Hepatocyte (in vitro differentiated cells): Measurements from ENCODE around the gene PABPC1L. TPM values are rescaled to one million over a fixed set of nuclear protein-coding genes. Genes with fewer than 3 reads are reported as not detected.

ENCODE experiments used
- DNase-seq: peaks from one replicate; pipeline ENCODE4 v3.0.0-alpha.2; 2016; ENCODE audit warnings: low spot score
- H2AFZ ChIP-seq: fragments of 200-600 bp; sonication (generic); 2 replicates; pipeline ENCODE4 v1.6.0; 2016; ENCODE audit warnings: antibody characterized with exemption, mild to moderate bottlenecking
- H3K27ac ChIP-seq: fragments of 200-600 bp; sonication (generic); 2 replicates; pipeline ENCODE4 v1.5.1; 2016; ENCODE audit warnings: mild to moderate bottlenecking
- H3K27me3 ChIP-seq: fragments of 200-600 bp; sonication (generic); 2 replicates; pipeline ENCODE4 v1.6.1; 2016
- H3K36me3 ChIP-seq: fragments of 200-600 bp; sonication (generic); replicated peaks from 2 replicates; pipeline ENCODE4 v1.5.1; 2016; ENCODE audit warnings: low read depth; ENCODE audit not compliant: insufficient read depth
- H3K4me1 ChIP-seq: fragments of 200-600 bp; sonication (generic); 2 replicates; pipeline ENCODE4 v1.5.1; 2016; ENCODE audit warnings: mild to moderate bottlenecking, moderate library complexity; ENCODE audit not compliant: insufficient read depth
- H3K4me2 ChIP-seq: fragments of 200-600 bp; sonication (generic); 2 replicates; pipeline ENCODE4 v1.6.0; 2016
- H3K4me3 ChIP-seq: fragments of 200-600 bp; sonication (generic); 2 replicates; pipeline ENCODE4 v1.5.1; 2016; ENCODE audit warnings: mild to moderate bottlenecking
- H3K79me2 ChIP-seq: fragments of 200-600 bp; sonication (generic); 2 replicates; pipeline ENCODE4 v1.6.0; 2017; ENCODE audit warnings: mild to moderate bottlenecking
- H3K9me2 ChIP-seq: fragments of 200-600 bp; sonication (generic); replicated peaks from 2 replicates; pipeline ENCODE4 v1.6.0; 2017; ENCODE audit warnings: mild to moderate bottlenecking; ENCODE audit not compliant: insufficient read depth
- H3K9me3 ChIP-seq: fragments of 200-600 bp; sonication (generic); 2 replicates; pipeline ENCODE4 v1.5.1; 2016; ENCODE audit warnings: low read depth, mild to moderate bottlenecking
- H4K20me1 ChIP-seq: fragments of 200-600 bp; sonication (generic); 2 replicates; pipeline ENCODE4 v1.6.0; 2016; ENCODE audit warnings: mild to moderate bottlenecking; ENCODE audit not compliant: insufficient read depth, poor library complexity, severe bottlenecking
- EZH2 ChIP-seq: fragments of 200-600 bp; sonication (generic); IDR thresholded peaks from 2 replicates; pipeline ENCODE4 v1.6.1; 2016; ENCODE audit warnings: antibody characterized with exemption, mild to moderate bottlenecking, borderline replicate concordance
- EZH2phosphoT487 ChIP-seq: fragments of 200-600 bp; sonication (generic); IDR thresholded peaks from one replicate; pipeline ENCODE4 v1.6.1; 2018; ENCODE audit warnings: antibody characterized with exemption, mild to moderate bottlenecking, low read depth, moderate library complexity; ENCODE audit not compliant: unreplicated experiment, severe bottlenecking
- WGBS: methylation state at CpG from one replicate; pipeline ENCODE4 v1.1.6; 2016; ENCODE audit warnings: low lambda C conversion rate; ENCODE audit errors: missing lambda C conversion rate; 5-methylcytosine and 5-hydroxymethylcytosine counted together
- polyA plus RNA-seq: library from polyadenylated mRNA; unstranded; fragments of >200 nt; fragmentation: Nextera tagmentation; extraction: Ambion mirVana; gene quantifications from 2 replicates; pipeline ENCODE4 v1.2.1, GENCODE V29; 2016
- total RNA-seq: library from RNA; depleted of rRNA; stranded (reverse); fragments of >200 nt; gene quantifications from 2 replicates; pipeline ENCODE4 v1.2.3, GENCODE V29; 2014
- TF ChIP-seq, protein P1 (sequence below): fragments of 200-600 bp; sonication (generic); IDR thresholded peaks from 2 replicates; pipeline ENCODE4 v1.5.1; 2016; ENCODE audit warnings: antibody characterized with exemption, mild to moderate bottlenecking; ENCODE audit not compliant: poor library complexity

The PABPC1L gene
- total and polyA plus RNA-seq, 2 experiments from 2014 or later = 15.6 to 23.5 TPM

DNA sequence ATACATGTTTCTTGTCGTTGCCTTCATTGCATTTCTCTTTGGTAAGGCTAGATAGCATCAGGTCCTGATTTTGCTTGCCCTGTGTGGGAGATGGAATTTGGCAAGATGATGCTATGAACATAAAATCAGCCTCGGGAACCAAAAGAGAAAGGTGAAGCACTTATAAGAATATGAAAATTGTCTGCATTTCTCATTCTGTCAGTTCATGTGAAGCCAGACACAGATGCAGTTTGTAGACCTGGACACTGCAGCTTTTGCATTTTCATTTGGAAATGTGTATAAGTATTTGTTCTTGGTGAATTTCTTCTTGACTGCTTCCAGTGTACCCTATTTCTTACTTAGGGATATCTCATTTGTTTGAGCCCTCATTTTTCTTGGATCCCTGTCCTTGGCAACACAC is 23.0 kb upstream of the PABPC1L start:
- Histone ChIP-seq H3K9me3 (no peaks in the 10 kb centered on the region), H3K4me2 (peak overlapping the region; percentile 85), H2AFZ (no peak overlapping the region), H3K9me2 (no peaks in the 10 kb centered on the region), H3K79me2 (peaks cover 62% of the 10 kb centered on the region), H3K36me3 (no peaks in the 10 kb centered on the region), H3K27ac (peak overlapping the region; percentile 94), H3K4me1 (peaks cover 13% of the 10 kb centered on the region), H4K20me1 (peaks cover 56% of the 10 kb centered on the region), H3K4me3 (peak overlapping the region; percentile 61), H3K27me3 (no peaks in the 10 kb centered on the region)
- no peak for DNase-seq
- TF ChIP-seq EZH2 (no peak), EZH2phosphoT487 (no peak)
- TF ChIP-seq, protein P1, sequence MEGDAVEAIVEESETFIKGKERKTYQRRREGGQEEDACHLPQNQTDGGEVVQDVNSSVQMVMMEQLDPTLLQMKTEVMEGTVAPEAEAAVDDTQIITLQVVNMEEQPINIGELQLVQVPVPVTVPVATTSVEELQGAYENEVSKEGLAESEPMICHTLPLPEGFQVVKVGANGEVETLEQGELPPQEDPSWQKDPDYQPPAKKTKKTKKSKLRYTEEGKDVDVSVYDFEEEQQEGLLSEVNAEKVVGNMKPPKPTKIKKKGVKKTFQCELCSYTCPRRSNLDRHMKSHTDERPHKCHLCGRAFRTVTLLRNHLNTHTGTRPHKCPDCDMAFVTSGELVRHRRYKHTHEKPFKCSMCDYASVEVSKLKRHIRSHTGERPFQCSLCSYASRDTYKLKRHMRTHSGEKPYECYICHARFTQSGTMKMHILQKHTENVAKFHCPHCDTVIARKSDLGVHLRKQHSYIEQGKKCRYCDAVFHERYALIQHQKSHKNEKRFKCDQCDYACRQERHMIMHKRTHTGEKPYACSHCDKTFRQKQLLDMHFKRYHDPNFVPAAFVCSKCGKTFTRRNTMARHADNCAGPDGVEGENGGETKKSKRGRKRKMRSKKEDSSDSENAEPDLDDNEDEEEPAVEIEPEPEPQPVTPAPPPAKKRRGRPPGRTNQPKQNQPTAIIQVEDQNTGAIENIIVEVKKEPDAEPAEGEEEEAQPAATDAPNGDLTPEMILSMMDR = no peak
- WGBS = 15% methylated on average over 2 of the region's 2 CpGs

DNA sequence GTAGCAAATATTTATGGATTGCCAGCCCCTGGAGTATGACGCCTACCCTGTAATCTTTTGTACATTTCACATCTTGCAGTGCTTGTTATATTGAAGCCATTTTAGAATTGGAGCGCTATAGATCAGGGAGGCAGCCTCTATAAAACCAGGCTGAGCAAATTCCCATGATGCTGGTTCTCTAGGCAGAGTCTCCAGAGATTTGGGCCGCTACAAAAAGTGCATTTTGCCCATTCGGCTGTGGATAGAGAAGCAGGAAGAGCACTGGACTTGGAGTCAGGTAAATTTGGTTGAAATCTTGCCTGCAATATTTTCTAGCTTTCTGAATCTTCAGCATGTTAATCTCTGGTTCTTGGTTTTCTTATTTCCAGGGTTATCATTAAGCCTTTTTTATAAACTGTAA is 22.4 kb upstream of the PABPC1L start:
- peak overlapping the region; percentile 61 for H3K4me3 ChIP-seq
- no peak for DNase-seq
- no peak overlapping the region for H2AFZ ChIP-seq
- H3K27me3 ChIP-seq = no peaks in the 10 kb centered on the region
- 76% methylated on average over 4 of the region's 4 CpGs for WGBS
- H3K4me2 ChIP-seq = peak overlapping the region; percentile 85
- H3K36me3 ChIP-seq = no peaks in the 10 kb centered on the region
- H4K20me1 ChIP-seq = peaks cover 62% of the 10 kb centered on the region
- no peaks in the 10 kb centered on the region for H3K9me2 ChIP-seq
- no peaks in the 10 kb centered on the region for H3K9me3 ChIP-seq
- no peak overlapping the region for H3K27ac ChIP-seq
- H3K4me1 ChIP-seq = peaks cover 13% of the 10 kb centered on the region
- TF ChIP-seq, protein P1 = no peak
- TF ChIP-seq EZH2 = no peak
- no peak for TF ChIP-seq EZH2phosphoT487
- peaks cover 68% of the 10 kb centered on the region for H3K79me2 ChIP-seq

DNA sequence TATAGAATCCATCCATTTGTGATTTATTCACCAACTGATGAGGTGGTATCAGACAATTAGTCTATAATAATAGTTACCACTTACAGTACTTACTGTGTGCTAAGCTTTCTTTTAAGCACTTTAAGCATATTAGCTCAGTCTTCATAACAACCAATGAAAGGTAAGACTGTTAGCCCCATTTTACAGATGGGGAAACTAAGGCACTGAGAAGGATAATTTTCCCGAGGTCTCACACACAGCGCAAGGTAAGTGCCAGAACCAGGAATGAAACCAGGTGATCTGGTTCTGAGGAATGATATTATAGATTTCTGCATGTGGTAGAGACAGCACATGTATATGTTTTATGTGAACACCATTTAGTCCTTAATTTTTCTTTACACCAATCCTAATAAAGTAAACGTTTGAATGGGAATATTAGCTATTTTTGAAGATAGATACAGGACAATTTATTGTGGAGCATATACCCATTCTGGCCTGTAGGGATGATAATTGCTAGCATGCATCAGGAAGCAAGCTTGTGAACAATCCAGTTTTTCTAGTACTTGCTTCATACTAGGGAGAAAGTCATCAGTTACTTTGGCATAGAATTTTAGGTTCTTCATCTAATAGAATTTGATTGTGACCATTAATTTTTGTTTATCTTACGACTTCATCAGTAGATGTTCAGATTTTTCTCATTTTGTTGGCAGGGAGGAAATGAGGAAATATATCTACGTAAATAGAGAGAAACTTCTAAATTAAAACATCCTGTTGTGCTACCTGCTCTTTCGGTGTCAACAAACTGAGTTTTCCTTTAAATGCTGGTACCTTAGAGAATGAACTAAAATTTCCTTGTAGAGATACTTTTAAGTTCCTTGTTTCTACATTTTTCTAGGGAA is 21.4 kb upstream of the PABPC1L start:
- peaks cover 78% of the 10 kb centered on the region for H3K79me2 ChIP-seq
- H2AFZ ChIP-seq = no peak overlapping the region
- TF ChIP-seq EZH2 (no peak), EZH2phosphoT487 (no peak)
- TF ChIP-seq, protein P1 = no peak
- peaks cover 71% of the 10 kb centered on the region for H4K20me1 ChIP-seq
- H3K4me2 ChIP-seq = peak overlapping the region; percentile 85
- H3K4me1 ChIP-seq = peaks cover 13% of the 10 kb centered on the region
- no peaks in the 10 kb centered on the region for H3K36me3 ChIP-seq
- no peaks in the 10 kb centered on the region for H3K27me3 ChIP-seq
- DNase-seq = peak; percentile 30
- no peaks in the 10 kb centered on the region for H3K9me3 ChIP-seq
- no peaks in the 10 kb centered on the region for H3K9me2 ChIP-seq
- H3K4me3 ChIP-seq = no peak overlapping the region
- WGBS = 88% methylated on average over 6 of the region's 6 CpGs
- no peak overlapping the region for H3K27ac ChIP-seq
